Measurements from ENCODE around the gene TCF21.

- TF ChIP-seq POLR2A (IDR thresholded peaks at IDR 0.05) = peak in 1 of 3 donors; percentile 13
- TF ChIP-seq, protein P1, sequence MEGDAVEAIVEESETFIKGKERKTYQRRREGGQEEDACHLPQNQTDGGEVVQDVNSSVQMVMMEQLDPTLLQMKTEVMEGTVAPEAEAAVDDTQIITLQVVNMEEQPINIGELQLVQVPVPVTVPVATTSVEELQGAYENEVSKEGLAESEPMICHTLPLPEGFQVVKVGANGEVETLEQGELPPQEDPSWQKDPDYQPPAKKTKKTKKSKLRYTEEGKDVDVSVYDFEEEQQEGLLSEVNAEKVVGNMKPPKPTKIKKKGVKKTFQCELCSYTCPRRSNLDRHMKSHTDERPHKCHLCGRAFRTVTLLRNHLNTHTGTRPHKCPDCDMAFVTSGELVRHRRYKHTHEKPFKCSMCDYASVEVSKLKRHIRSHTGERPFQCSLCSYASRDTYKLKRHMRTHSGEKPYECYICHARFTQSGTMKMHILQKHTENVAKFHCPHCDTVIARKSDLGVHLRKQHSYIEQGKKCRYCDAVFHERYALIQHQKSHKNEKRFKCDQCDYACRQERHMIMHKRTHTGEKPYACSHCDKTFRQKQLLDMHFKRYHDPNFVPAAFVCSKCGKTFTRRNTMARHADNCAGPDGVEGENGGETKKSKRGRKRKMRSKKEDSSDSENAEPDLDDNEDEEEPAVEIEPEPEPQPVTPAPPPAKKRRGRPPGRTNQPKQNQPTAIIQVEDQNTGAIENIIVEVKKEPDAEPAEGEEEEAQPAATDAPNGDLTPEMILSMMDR (IDR thresholded peaks at IDR 0.05 in 8 of 11, conservative IDR thresholded peaks at IDR 0.05 in 3 of 11) = no peak
Measured at GRCh38 chr6:133888929-133889556, at the start of gene TCF21.
